ENCODE results near the gene ANKRD7.

- TF ChIP-seq CTCF (IDR thresholded peaks at IDR 0.05), result no peak
- no peak for TF ChIP-seq ZFX (IDR thresholded peaks at IDR 0.05; ENCODE audit: borderline replicate concordance)
Observed at GRCh38 chr7:118217210-118217619, 7.3 kb upstream of the ANKRD7 start.

Data from 22Rv1 (cell line).